K562 (cell line): ENCODE results near the gene LTK. TPM values are rescaled to one million over a fixed set of nuclear protein-coding genes. Genes with fewer than 3 reads are reported as not detected.

ENCODE experiments used
- BCOR ChIP-seq: fragments of 450-650 bp; IDR thresholded peaks from 2 replicates; pipeline ENCODE4 v1.6.1; 2016
- BRF1 ChIP-seq: IDR thresholded peaks from 3 replicates; pipeline ENCODE4 v1.6.1; 2011; ENCODE audit warnings: borderline replicate concordance, mild to moderate bottlenecking; ENCODE audit not compliant: insufficient read length; ENCODE audit errors: extremely low read depth
- CBX2 ChIP-seq: fragments of 200-600 bp; sonication (generic); IDR thresholded peaks from one replicate; pipeline ENCODE4 v1.6.1; 2012; ENCODE audit warnings: mild to moderate bottlenecking, low read length, inconsistent platforms; ENCODE audit not compliant: insufficient read depth, poor library complexity, severe bottlenecking
- FOXK1 ChIP-seq: sonication (generic); formaldehyde crosslinking; IDR thresholded peaks from 2 replicates; pipeline ENCODE4 v1.8.0; 2022; ENCODE audit warnings: missing genetic modification reagents, mild to moderate bottlenecking, borderline replicate concordance
- GMEB1 ChIP-seq: fragments of 250-450 bp; sonication (Bioruptor Pico); IDR thresholded peaks from 2 replicates; pipeline ENCODE4 v1.4.0; 2020; ENCODE audit warnings: mild to moderate bottlenecking
- HDAC2 ChIP-seq: fragments of 450-650 bp; IDR thresholded peaks from 2 replicates; pipeline ENCODE4 v1.6.1; 2016; ENCODE audit warnings: mild to moderate bottlenecking
- LEF1 ChIP-seq: fragments of 450-650 bp; IDR thresholded peaks from 2 replicates; pipeline ENCODE4 v1.6.1; 2016; ENCODE audit warnings: mild to moderate bottlenecking
- NFATC3 ChIP-seq: fragments of 450-650 bp; IDR thresholded peaks from 2 replicates; pipeline ENCODE4 v1.6.1; 2017; ENCODE audit warnings: mild to moderate bottlenecking
- NFYB ChIP-seq: IDR thresholded peaks from 2 replicates; pipeline ENCODE4 v1.6.1; 2011; ENCODE audit warnings: mild to moderate bottlenecking, moderate library complexity; ENCODE audit not compliant: insufficient read length; ENCODE audit errors: extremely low read depth
- NR2F6 ChIP-seq: fragments of 450-650 bp; formaldehyde crosslinking; IDR thresholded peaks from 2 replicates; pipeline ENCODE4 v1.4.0; 2020; ENCODE audit warnings: mild to moderate bottlenecking
- SIN3B ChIP-seq: fragments of 450-650 bp; IDR thresholded peaks from 2 replicates; pipeline ENCODE4 v1.6.1; 2017; ENCODE audit warnings: low read depth, mild to moderate bottlenecking, moderate library complexity
- YY1 ChIP-seq, 3 experiments: IDR thresholded peaks; 2 replicates each; pipeline ENCODE4 v1.6.1; 2011; ENCODE audit warnings: low read length in 2 of 3, mild to moderate bottlenecking in 2 of 3, moderate library complexity in 2 of 3, borderline replicate concordance in 1 of 3, control low read depth in 1 of 3, low read depth in 1 of 3; ENCODE audit not compliant: insufficient read depth in 3 of 3, insufficient replicate concordance in 2 of 3, control insufficient read depth in 1 of 3, insufficient read length in 1 of 3; ENCODE audit errors: extremely low read depth in 1 of 3
- ZNF184 ChIP-seq: sonication (generic); formaldehyde crosslinking; IDR thresholded peaks from 2 replicates; pipeline ENCODE4 v1.5.0; 2020; ENCODE audit warnings: missing genetic modification reagents
- ZNF445 ChIP-seq: fragments of 250-450 bp; sonication (Bioruptor Pico); IDR thresholded peaks from 2 replicates; pipeline ENCODE4 v1.4.0; 2020; ENCODE audit warnings: low read depth, mild to moderate bottlenecking, moderate library complexity
- polyA plus RNA-seq, 8 experiments: library from polyadenylated mRNA; depleted of rRNA in 4 of 8; stranded (reverse) in 5 of 8; unstranded in 3 of 8; fragments of >200 nt; fragmentation: Nextera tagmentation in 2 of 8; fragmentation: Illumina TruSeq in 1 of 8; extraction: Ambion mirVana in 2 of 8; extraction: Trizol in 1 of 8; gene quantifications; 2 replicates each; pipeline versions ENCODE4 v1.2.1 to v1.2.3, GENCODE V29; 2011 to 2014; ENCODE audit warnings: inconsistent platforms in 1 of 8, missing spikeins in 1 of 8
- total RNA-seq, 7 experiments: library from RNA; depleted of rRNA in 6 of 7; stranded (reverse); fragments of >200 nt in 6 of 7; fragmentation: Illumina TruSeq in 2 of 7; extraction: Trizol in 2 of 7; gene quantifications; 2 replicates each; pipeline versions ENCODE4 v1.2.1 to v1.2.3, GENCODE V29; 2011 to 2021; ENCODE audit warnings: low replicate concordance in 1 of 7

Gene LTK
- total and polyA plus RNA-seq, 9 of the 15 experiments (the other 6 are each of a cell fraction or from before 2014, with no cell fraction given) = 0.25 to 4.4 (median 1.8) TPM

GRCh38 chr15:41558400-41559238, 45.0 kb upstream of the LTK start, which contains the start of gene TYRO3 (continued):
- TF ChIP-seq SIN3B (peak; percentile 47; the same call in 1 of the 2 replicates), BCOR (no peak), YY1 (IDR thresholded peaks at IDR 0.05; ENCODE audit: borderline replicate concordance in 1 of 3, control insufficient read depth in 1 of 3, extremely low read depth in 1 of 3, insufficient read depth in 3 of 3, insufficient read length in 1 of 3, insufficient replicate concordance in 2 of 3, low read depth in 1 of 3, low read length in 2 of 3) (peak in 2 of 3 experiments; percentile 22 to 69), NR2F6 (CRISPR knock-in tag) (no peak), ZNF445 (no peak), GMEB1 (CRISPR knock-in tag) (no peak), CBX2 (no peak), HDAC2 (peak; percentile 57; the same call in 1 of the 2 replicates), NFYB (no peak), ZNF184 (CRISPR knock-in tag) (no peak), NFATC3 (no peak), BRF1 (no peak), LEF1 (no peak), FOXK1 (CRISPR knock-in tag) (no peak)
